GM21717 (cell line): ENCODE results near the gene NAV2.

ENCODE experiments used
- ATAC-seq: cut with Tn5 transposase; IDR thresholded peaks from one replicate; pipeline ENCODE4 v1.9.1; 2021; ENCODE audit warnings: mild to moderate bottlenecking, moderate library complexity; ENCODE audit not compliant: unreplicated experiment

Gene NAV2

GRCh38 chr11:20161923-20162744 lies 449.5 kb downstream of the NAV2 start:
- ATAC-seq = no peak

- no peak for ATAC-seq
These were observed 450.5 kb downstream of the NAV2 start for GRCh38 chr11:20162824-20163782.

DNA sequence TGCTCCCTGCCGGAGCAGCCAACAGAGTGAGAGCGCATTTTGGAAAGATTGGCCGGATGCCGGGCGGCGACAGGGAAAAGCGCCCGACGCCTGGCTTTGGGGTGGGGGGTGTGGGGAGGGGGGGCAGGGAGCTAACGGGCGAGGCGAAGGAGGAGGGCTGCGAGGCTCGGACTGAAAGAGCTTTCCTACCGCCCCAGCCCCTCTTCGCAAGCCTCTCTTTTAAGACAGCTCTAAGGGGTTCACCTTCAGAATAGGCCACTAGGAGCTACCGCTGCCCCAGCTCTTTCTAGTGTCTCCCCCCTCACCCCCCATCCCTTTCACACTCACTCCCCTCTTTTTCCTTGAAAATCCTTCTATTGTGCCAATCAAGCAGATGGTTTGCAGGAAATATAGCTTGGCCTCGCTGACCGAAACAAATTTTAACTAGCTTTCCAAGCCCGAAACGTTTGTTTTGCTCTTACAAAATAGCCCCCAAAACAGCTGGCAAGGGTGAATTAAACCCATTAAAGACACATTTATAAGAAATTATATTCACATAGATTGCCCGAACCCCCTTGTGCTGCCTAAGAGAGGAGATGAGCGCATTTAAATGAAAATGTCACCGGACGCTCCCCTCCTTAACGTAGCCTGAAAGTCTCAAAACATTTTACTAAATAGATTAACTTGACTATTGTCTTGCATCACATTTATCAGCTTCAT lies 451.3 kb downstream of the NAV2 start:
- ATAC-seq = no peak
